ACHN (cell line): ENCODE results near the gene MEOX2.

Experiments
- DNase-seq: peaks from one replicate; pipeline ENCODE4 v3.0.0-alpha.2; 2015
- in situ Hi-C: cut with HindIII; loops from 2 replicates; pipeline ENCODE4 v1.10.0; 2017; ENCODE audit warnings: low sequenced_read_pairs, low pct_ligation_motif_present, low pct_unique_long_range_greater_than_20kb

The MEOX2 gene

GRCh38 chr7:15682751-15683245 lies 3.7 kb downstream of the MEOX2 start:
- in situ Hi-C loops: no loop called here
- DNase-seq: no peak

- DNase-seq: no peak
- in situ Hi-C loops: no loop called here
These were observed 4.4 kb downstream of the MEOX2 start for GRCh38 chr7:15682111-15682510.

GRCh38 chr7:15681631-15682030 lies 4.9 kb downstream of the MEOX2 start:
- in situ Hi-C loops: no loop called here
- DNase-seq: no peak

GRCh38 chr7:15681186-15681585 lies 5.3 kb downstream of the MEOX2 start:
- in situ Hi-C loops: no loop called here
- no peak for DNase-seq

GRCh38 chr7:15680446-15680845 lies 6.0 kb downstream of the MEOX2 start:
- no peak for DNase-seq
- in situ Hi-C loops: no loop called here

- no peak for DNase-seq
- in situ Hi-C loops: no loop called here
These were observed 7.2 kb downstream of the MEOX2 start for GRCh38 chr7:15679306-15679705.

GRCh38 chr7:15678653-15679052 lies 7.8 kb downstream of the MEOX2 start:
- no peak for DNase-seq
- in situ Hi-C loops: no loop called here

- no peak for DNase-seq
- in situ Hi-C loops: no loop called here
These were observed 11.1 kb downstream of the MEOX2 start for GRCh38 chr7:15675379-15675778.

GRCh38 chr7:15674586-15674985 lies 11.9 kb downstream of the MEOX2 start:
- in situ Hi-C loops: no loop called here
- no peak for DNase-seq

- no peak for DNase-seq
- in situ Hi-C loops: no loop called here
These were observed 16.9 kb downstream of the MEOX2 start for GRCh38 chr7:15669443-15670090.

GRCh38 chr7:15667991-15668390 lies 18.5 kb downstream of the MEOX2 start:
- in situ Hi-C loops: no loop called here
- DNase-seq: no peak

- in situ Hi-C loops: no loop called here
These were observed 24.0 kb downstream of the MEOX2 start for GRCh38 chr7:15662451-15662850.

GRCh38 chr7:15658247-15658646 lies 28.2 kb downstream of the MEOX2 start:
- in situ Hi-C loops: no loop called here
- no peak for DNase-seq

More at GRCh38 chr7:15662451-15662850, 24.0 kb downstream of the MEOX2 start:
- DNase-seq: no peak

GRCh38 chr7:15652776-15653290 lies 33.6 kb downstream of the MEOX2 start:
- no peak for DNase-seq
- in situ Hi-C loops: no loop called here

GRCh38 chr7:15651693-15652092 lies 34.8 kb downstream of the MEOX2 start:
- in situ Hi-C loops: no loop called here
- DNase-seq: no peak

GRCh38 chr7:15650787-15651186 lies 35.7 kb downstream of the MEOX2 start:
- in situ Hi-C loops: no loop called here
- DNase-seq: no peak

GRCh38 chr7:15648461-15648961 lies 38.0 kb downstream of the MEOX2 start:
- DNase-seq: no peak
- in situ Hi-C loops: no loop called here

- DNase-seq: no peak
- in situ Hi-C loops: no loop called here
These were observed 39.2 kb downstream of the MEOX2 start for GRCh38 chr7:15647309-15647708.

- in situ Hi-C loops: no loop called here
- DNase-seq: no peak
These were observed 43.3 kb downstream of the MEOX2 start for GRCh38 chr7:15643000-15643705.

- in situ Hi-C loops: no loop called here
- no peak for DNase-seq
These were observed 57.6 kb downstream of the MEOX2 start for GRCh38 chr7:15628876-15629275.
